ENCODE results near the gene ING2.
A peak's percentile ranks its signal among the peaks of the same experiment; 100 is the strongest.

ING2 gene

GRCh38 chr4:183499801-183500200 is 5.1 kb upstream of the ING2 start:
- DNase-seq: no peak

- peak in 1 of 2 experiments; percentile 29 for DNase-seq
Observed at GRCh38 chr4:183503497-183504063, 1.3 kb upstream of the ING2 start.

GRCh38 chr4:183504064-183504929 is 561 bp upstream of the ING2 start:
- peak; percentile 79 to 86 for DNase-seq

DNA sequence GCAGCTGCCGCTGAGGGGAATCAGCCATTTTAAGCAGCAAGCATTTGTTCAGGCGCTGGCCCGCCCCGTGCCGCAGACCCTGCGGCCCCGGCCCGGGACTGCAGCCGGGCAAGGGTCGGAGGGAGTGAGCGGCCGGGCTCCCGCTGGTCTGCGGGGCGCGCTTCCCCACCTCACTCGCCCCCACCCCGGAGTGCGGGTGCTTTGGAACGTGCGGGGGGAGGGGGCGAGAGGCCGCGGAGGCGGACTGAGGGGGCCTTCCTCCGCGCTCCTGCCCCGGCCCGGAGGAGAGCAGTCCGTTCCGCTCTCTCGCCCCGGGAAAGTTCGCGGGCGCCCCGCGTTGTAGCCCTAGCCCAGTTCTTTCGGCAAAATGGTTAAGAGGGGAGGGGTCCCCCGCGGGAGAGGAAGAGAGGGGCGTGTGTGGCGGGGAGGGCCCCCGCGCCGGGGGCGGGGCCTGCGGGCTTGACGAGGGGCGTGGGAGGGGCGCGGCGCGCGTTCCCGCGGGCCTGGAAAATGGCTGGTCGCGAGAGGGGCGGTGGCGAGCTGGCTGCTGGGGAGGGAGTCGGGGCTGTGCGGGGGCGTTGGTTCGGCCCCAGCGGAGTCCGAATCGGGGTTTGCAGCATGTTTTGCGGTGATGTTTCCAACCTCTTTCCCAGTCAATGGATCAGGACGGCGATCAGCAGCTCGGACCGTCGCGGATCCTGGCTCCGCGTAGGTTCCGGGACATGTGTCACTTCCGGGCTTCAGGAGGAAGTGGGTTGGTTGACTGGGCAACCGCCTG is 942 bp downstream of the ING2 start:
- peak; percentile 36 to 55 for DNase-seq

DNA sequence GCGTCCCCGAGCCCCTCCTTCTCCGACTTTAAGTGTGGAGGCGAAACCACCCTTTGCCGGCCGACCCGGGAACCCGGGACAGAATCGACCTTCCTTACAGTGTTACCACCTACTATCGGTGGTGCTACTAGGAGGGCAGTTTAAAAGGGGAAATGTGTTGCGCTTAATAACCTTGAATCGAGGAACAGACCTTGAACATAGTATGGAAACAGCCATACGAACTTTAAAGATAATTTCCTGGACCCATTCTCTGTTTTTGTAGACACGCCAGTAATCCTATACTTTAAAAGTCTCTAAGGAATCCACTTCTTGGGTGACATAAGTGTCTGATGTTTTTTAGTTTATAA is 1.5 kb downstream of the ING2 start:
- DNase-seq: no peak

GRCh38 chr4:183507925-183508696 is 3.3 kb downstream of the ING2 start:
- no peak for DNase-seq

- no peak for DNase-seq
Observed at GRCh38 chr4:183508697-183509335, 4.0 kb downstream of the ING2 start.

DNA sequence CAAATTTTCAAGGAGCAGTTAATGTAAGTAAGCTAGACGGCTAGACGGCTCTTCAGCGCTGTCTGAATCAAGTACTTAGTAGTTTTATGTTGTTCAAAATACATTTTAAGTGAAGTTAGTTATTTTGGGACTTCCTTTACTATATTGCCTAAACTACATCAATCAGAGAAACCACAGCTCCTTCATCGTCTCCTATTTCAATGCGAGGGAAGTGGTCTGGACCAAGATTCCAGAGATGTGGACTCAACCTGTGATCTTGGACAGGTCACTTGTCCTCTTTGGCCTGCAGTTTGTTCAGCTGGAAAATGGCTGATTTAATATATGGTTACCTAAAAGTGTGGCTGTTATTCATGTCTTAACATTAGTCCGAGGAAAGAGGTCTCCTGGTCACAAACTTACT is 10.6 kb downstream of the ING2 start:
- DNase-seq: no peak

GRCh38 chr4:183517194-183517593 is 12.3 kb downstream of the ING2 start:
- no peak for DNase-seq

DNA sequence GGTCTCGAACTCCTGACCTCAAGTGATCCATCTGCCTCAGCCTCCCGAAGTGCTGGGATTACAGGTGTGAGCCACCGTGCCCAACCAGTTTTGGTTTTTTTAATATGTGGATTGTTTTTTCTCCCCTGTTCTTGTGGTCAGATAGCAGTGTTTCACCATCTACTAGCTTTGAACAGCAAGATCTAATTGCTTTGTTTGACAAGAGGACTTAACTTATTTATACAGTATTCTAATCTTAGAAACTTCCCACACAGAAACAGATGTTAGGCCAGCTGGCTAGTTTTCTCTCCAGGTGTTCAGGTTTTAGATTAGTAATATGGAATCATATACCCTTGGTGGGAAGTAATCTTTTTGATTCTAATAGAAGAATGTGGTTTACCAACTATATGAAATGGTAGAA is 12.9 kb downstream of the ING2 start:
- DNase-seq: no peak

DNA sequence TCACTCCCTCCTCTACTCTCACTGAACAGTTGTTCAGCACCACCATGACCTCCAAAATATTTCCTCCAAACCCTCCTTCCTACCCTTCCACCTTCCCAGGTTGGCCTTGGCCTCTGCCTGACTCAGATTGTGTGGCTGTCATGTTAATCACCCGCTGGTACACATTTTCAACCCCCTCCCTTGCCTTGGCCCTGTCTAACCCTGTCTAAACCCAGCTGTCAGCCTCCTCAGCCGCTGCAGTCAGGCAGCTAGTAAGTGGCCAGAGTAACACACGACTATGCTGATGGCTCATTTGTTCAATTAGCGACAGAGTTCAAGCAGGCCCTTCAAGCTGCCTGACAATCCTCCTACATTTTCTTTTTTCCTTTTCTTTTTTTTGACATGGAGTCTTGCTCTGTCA is 18.0 kb downstream of the ING2 start:
- no peak for DNase-seq

DNA sequence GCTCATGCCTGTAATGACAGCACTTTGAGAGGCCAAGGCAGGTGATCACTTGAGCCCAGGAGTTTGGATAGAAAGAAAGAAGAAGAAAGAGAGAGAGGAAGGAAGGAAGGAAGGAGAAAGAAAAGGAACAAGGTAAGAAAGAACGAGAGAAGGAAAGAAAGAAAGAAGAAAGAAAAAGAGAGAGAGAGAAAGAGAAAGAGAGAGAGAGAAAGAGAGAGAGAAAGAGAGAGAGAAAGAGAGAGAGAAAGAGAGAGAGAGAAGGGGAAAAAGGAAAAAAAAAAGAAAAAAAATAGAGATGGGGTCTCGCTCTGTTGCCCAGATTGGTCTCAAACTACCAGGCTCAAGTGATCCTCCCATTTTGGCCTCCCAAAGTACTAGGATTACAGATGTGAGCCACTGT is 22.5 kb downstream of the ING2 start:
- no peak for DNase-seq

- DNase-seq: no peak
Observed at GRCh38 chr4:183532821-183533220, 28.0 kb downstream of the ING2 start.

- DNase-seq: no peak
Observed at GRCh38 chr4:183533698-183534097, 28.8 kb downstream of the ING2 start.

- DNase-seq: no peak
Observed at GRCh38 chr4:183540410-183541009, 35.7 kb downstream of the ING2 start.

- no peak for DNase-seq
Observed at GRCh38 chr4:183541010-183541751, 36.3 kb downstream of the ING2 start.

DNA sequence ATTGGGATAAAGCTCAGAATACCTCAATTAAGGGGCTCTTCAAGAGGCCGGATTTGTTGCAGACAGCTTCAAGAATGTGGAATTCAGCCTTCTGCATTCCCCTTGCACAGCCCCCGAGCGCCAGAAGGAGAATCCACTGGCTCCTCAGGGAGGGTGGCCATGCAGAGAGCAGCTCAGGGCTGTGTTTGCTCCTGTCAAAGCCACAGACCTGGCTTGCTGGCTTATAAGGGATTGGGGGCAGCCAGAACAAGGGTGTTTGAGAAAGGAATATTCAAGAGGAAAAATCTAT is 36.8 kb downstream of the ING2 start:
- no peak for DNase-seq

DNA sequence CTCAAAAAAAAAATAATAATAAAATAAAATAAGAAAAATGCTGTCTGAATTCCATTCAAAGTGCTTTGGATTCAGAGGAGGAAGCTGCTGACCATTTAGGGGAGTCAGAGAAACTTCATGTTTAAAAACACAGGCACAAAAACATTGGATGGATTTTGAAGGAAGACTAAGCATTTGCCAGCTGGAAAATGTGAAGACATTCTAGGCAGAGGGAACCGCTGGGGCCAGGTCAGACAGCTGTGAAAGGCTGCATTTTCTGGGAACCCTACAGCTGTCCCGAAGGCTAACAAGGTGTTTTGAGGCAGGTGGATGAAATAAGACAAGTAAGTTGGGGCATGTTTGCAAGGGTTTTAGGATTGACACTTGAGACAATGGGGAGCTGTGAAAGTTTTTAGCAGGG is 38.6 kb downstream of the ING2 start:
- DNase-seq: no peak

DNA sequence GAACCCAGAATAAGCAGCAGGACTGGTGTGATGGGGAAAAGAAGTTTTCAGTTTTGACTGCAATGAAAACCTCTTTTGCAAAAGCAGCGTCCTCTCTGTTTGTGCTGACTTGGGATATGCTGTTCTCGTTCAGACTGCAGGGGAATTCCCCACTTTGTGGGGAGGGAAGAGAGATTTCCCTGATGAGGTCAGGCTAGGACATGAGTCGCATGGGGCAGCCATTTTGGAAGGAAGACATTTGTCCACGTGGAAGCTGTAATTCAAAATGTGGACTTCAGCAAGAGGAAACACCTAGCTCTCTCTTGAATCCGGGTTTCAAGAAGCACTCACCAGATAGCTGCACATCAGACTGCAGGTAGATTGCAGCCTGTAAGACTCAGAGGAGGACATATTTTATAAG is 39.3 kb downstream of the ING2 start:
- DNase-seq: no peak

DNA sequence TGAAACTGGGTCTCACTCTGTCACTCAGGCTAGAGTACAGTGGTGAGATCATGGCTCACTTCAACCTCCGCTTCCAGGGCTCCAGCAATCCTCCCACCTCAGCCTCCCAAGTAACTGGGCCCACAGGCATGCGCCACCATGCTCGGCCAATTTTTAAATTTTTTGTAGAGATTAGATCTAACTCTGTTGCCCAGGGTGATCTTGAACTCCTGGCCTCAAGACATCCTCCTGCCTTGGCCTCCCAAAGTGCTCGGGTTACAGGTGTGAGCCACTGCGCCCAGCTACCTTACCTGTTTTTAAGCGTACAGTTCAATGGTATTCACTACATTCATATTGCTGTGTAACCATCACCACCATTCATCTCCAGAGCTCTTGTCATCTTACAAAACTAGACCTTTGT is 41.5 kb downstream of the ING2 start:
- DNase-seq: no peak

GRCh38 chr4:183548306-183548705 is 43.4 kb downstream of the ING2 start:
- DNase-seq: no peak
